ENCODE results near the gene TENM3.

GRCh38 chr4:182245041-182245440 is 1.8 kb downstream of the TENM3 start:
- TF ChIP-seq POLR2A (IDR thresholded peaks at IDR 0.05) (no peak), CTCF (IDR thresholded peaks at IDR 0.05) (no peak)

Data from uterus (tissue), 2 donors.